Heart right ventricle (tissue), 16 donors: ENCODE results near the gene PLCB3. TPM values are rescaled to one million over a fixed set of nuclear protein-coding genes. Genes with fewer than 3 reads are reported as not detected.

Experiments used
- ATAC-seq, 8 donors: fragments of 200-7000 bp; cut with Tn5 transposase; one replicate each; pipeline ENCODE4 v1.9.1; 2020; ENCODE audit warnings: mild to moderate bottlenecking in 8 of 8, moderate library complexity in 8 of 8, moderate number of reproducible peaks in 1 of 8
- DNase-seq, 2 donors: peaks; one replicate each; pipeline ENCODE4 v3.0.0-alpha.2; 2020
- H3K27ac ChIP-seq, 10 donors: fragments of 200-600 bp; sonication (generic) in 2 of 10; one replicate each; pipeline versions ENCODE4 v1.5.0 to v1.8.0; 2020 to 2022; ENCODE audit warnings: mild to moderate bottlenecking in 3 of 10
- H3K27me3 ChIP-seq, 7 donors: fragments of 200-600 bp; one replicate each; pipeline ENCODE4 v1.8.0; 2021 to 2022; ENCODE audit warnings: mild to moderate bottlenecking in 2 of 7
- H3K36me3 ChIP-seq, 9 donors: fragments of 200-600 bp; sonication (generic) in 1 of 9; one replicate each; pipeline versions ENCODE4 v1.5.0 to v1.8.0; 2020 to 2022; ENCODE audit warnings: mild to moderate bottlenecking in 2 of 9
- H3K4me1 ChIP-seq, 9 donors: fragments of 200-600 bp; sonication (generic) in 1 of 9; one replicate each; pipeline versions ENCODE4 v1.5.0 to v1.8.0; 2020 to 2022; ENCODE audit warnings: mild to moderate bottlenecking in 4 of 9
- H3K4me3 ChIP-seq, 10 donors: fragments of 200-600 bp; sonication (generic) in 2 of 10; one replicate each; pipeline versions ENCODE4 v1.5.0 to v1.8.0; 2020 to 2022; ENCODE audit warnings: mild to moderate bottlenecking in 7 of 10, moderate library complexity in 2 of 10
- H3K9me3 ChIP-seq, 11 donors: fragments of 200-600 bp in 10 of 11; sonication (generic) in 2 of 11; one replicate each; pipeline versions ENCODE4 v1.5.0 to v1.8.0; 2013 to 2022; ENCODE audit warnings: mild to moderate bottlenecking in 2 of 11, control low read depth in 1 of 11, moderate library complexity in 1 of 11
- WGBS, 2 donors: extraction: QIAGEN DNeasy Blood & Tissue Kit; methylation state at CpG; one replicate each; pipeline ENCODE4 v1.1.7; 2013; ENCODE audit warnings: inconsistent platforms in 1 of 2; 5-methylcytosine and 5-hydroxymethylcytosine counted together
- intact Hi-C, 10 donors: fragments of 100-400 bp; cut with DNase I; formaldehyde crosslinking; loops; one replicate each; pipeline versions ENCODE4 v1.11.1 to v1.14.2; 2022
- polyA plus RNA-seq, 2 donors: library from polyadenylated mRNA; stranded (reverse); fragments of 200-250 nt; gene quantifications; one replicate each; pipeline ENCODE4 v1.2.3, GENCODE V29; 2013
- total RNA-seq, 10 donors: library from RNA; stranded (reverse); fragmentation: NEBNext Ultra II Directional in 3 of 10; extraction: Animal tissue kit (Norgen Biotek cat#: 25700) in 3 of 10; gene quantifications; one replicate each; pipeline versions ENCODE4 v1.2.1 to v1.2.4, GENCODE V29; 2021 to 2023
- TF ChIP-seq, protein P1 (sequence below), 9 donors: fragments of 200-600 bp; sonication (generic) in 2 of 9; IDR thresholded peaks; one replicate each; pipeline versions ENCODE4 v1.5.0 to v1.8.0; 2021 to 2022; ENCODE audit warnings: antibody characterized with exemption in 9 of 9, mild to moderate bottlenecking in 5 of 9, moderate library complexity in 1 of 9
- donor health status: Arrhythmogenic right ventricular cardiomyopathy.
- donor health status: ischemic (EF 13 %, LVEDD 7.1; RV severe dilation, severe dysfunction).
- donor health status: healthy with polysubstance abuse.
- donor health status: DM: no; HTN: yes; CAD: no.
- donor health status: DM: no; HTN: no; CAD: no.
- donor health status: ischemic (EF 25% LVEDD 6.9; RV normal size, moderate dysfunction).
- donor health status: ischemic (EF 25% LVEDD 5.7; RV mildly dilated, moderate dysfunction).
- donor health status: healthy.
- donor health status: DM: yes; HTN: yes; CAD: no.
- donor health status: Ischemic cardiomyopathy.
- donor health status: ischemic (EF 35%, LVEDD 5.7; RV mildly dilated, moderate dysfunction).
- donor health status: nonischemic (EF 11% LVEDD 7.7; RV severe dilation, severe dysfunction).
- donor health status: DM: yes; HTN: yes; CAD: no.
- donor health status: PGD.
- donor health status: ischemic (EF 29% LVEDD 5.4; RV normal size, mild dysfunction).
- donor health status: nonischemic (EF 23%, LVEDD 6.1; RV moderate dilation, normal function).

The PLCB3 gene
- total and polyA plus RNA-seq, 12 donors = 5.8 to 13.3 (median 8.9) TPM

DNA sequence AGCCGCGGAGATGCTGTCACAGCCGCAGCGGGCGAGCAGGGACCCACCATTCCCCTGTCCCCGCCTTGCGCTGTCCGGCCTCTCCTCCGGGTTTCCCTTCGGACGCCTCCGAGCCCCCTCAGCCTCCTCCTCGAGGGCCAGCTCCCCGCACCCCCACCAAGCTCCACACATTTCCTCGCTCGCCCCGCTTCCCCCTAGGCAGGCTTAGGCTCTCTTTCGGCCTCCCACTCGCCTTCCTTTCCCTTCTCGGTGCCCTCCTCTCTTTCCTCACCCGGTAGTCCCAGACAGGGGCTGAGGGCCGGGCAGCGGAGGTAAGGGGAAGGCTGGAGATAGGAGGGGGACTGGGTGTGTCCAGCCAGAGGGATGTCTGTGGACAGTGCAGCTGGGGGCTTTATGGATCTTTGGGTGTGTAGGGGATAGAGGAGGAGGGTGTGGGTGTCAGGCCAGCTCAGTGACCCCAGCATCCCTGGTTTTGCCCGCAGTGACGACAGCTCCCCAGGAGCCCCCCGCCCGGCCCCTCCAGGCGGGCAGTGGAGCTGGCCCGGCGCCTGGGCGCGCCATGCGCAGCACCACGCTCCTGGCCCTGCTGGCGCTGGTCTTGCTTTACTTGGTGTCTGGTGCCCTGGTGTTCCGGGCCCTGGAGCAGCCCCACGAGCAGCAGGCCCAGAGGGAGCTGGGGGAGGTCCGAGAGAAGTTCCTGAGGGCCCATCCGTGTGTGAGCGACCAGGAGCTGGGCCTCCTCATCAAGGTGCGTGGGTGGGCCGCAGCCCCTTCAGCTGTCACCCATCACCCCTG is 41.3 kb downstream of the PLCB3 start:
- no peaks in the 10 kb centered on the region for H3K9me3 ChIP-seq
- intact Hi-C loops = no loop called here
- TF ChIP-seq, protein P1, sequence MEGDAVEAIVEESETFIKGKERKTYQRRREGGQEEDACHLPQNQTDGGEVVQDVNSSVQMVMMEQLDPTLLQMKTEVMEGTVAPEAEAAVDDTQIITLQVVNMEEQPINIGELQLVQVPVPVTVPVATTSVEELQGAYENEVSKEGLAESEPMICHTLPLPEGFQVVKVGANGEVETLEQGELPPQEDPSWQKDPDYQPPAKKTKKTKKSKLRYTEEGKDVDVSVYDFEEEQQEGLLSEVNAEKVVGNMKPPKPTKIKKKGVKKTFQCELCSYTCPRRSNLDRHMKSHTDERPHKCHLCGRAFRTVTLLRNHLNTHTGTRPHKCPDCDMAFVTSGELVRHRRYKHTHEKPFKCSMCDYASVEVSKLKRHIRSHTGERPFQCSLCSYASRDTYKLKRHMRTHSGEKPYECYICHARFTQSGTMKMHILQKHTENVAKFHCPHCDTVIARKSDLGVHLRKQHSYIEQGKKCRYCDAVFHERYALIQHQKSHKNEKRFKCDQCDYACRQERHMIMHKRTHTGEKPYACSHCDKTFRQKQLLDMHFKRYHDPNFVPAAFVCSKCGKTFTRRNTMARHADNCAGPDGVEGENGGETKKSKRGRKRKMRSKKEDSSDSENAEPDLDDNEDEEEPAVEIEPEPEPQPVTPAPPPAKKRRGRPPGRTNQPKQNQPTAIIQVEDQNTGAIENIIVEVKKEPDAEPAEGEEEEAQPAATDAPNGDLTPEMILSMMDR (IDR thresholded peaks at IDR 0.05) = no peak
- H3K36me3 ChIP-seq = peaks cover 0 to 5% (median 0%) of the 10 kb centered on the region in 9 donors
- H3K4me3 ChIP-seq = peak overlapping the region; percentile 21 to 49 (median 38)
- no peak for DNase-seq
- WGBS, 2 donors = 32% methylated on average over 40 to 42 of the region's 42 CpGs
- ATAC-seq = peak in 2 of 8 donors; percentile 4 to 7
- H3K27me3 ChIP-seq = peaks cover 23 to 81% (median 77%) of the 10 kb centered on the region in 7 donors
- peaks cover 4 to 23% (median 15%) of the 10 kb centered on the region in 9 donors for H3K4me1 ChIP-seq
- H3K27ac ChIP-seq = no peak overlapping the region

DNA sequence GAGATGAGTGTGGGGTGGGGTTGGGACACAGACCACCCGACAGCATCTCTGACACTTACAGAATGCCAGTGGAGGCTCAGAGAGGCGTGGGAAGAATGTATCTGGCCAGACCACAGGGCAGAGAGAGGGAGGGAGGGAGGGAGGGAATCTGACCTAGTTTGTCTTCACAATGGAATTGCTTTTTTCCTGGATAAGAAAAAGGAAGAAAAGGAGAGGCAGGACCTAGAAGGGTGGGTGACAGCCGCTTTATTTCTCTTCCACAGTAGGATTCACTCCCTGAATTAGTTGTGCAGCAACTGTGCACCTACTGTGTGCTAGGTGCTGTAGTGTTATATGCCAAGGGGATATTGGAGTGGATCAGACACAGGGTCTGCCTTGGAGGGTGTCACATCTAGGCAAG is 43.4 kb downstream of the PLCB3 start:
- H3K27ac ChIP-seq = no peak overlapping the region
- no peaks in the 10 kb centered on the region for H3K9me3 ChIP-seq
- TF ChIP-seq, protein P1 (IDR thresholded peaks at IDR 0.05) = no peak
- ATAC-seq (no peak), DNase-seq (no peak)
- intact Hi-C loops = loop anchor here in 2 of 10 donors (5.0 kb wide), 1 partner anchor 87 kb away; the partner anchor contains the start of gene FERMT3 (in 2 of the 2)
- no peak overlapping the region for H3K4me3 ChIP-seq
- 51 to 58% methylated on average over 3 of the region's 3 CpGs for WGBS, 2 donors
- no peaks in the 10 kb centered on the region for H3K36me3 ChIP-seq
- H3K4me1 ChIP-seq = peaks cover 10 to 33% (median 24%) of the 10 kb centered on the region in 9 donors
- H3K27me3 ChIP-seq = peaks cover 23 to 100% (median 98%) of the 10 kb centered on the region in 7 donors

GRCh38 chr11:64295760-64296159 is 44.4 kb downstream of the PLCB3 start:
- no peak for ATAC-seq
- no peaks in the 10 kb centered on the region for H3K9me3 ChIP-seq
- peaks cover 23 to 100% (median 96%) of the 10 kb centered on the region in 7 donors for H3K27me3 ChIP-seq
- no peak overlapping the region for H3K4me3 ChIP-seq
- peaks cover 19 to 43% (median 34%) of the 10 kb centered on the region in 9 donors for H3K4me1 ChIP-seq
- TF ChIP-seq, protein P1 (IDR thresholded peaks at IDR 0.05) = no peak
- WGBS, 2 donors = 90 to 96% methylated on average over 4 of the region's 4 CpGs
- no peak overlapping the region for H3K27ac ChIP-seq
- no peak for DNase-seq
- intact Hi-C loops = loop anchor here in 2 of 10 donors (5.0 kb wide), 1 partner anchor 88 kb away; the partner anchor contains the start of gene FERMT3 (in 2 of the 2)
- H3K36me3 ChIP-seq = no peaks in the 10 kb centered on the region

DNA sequence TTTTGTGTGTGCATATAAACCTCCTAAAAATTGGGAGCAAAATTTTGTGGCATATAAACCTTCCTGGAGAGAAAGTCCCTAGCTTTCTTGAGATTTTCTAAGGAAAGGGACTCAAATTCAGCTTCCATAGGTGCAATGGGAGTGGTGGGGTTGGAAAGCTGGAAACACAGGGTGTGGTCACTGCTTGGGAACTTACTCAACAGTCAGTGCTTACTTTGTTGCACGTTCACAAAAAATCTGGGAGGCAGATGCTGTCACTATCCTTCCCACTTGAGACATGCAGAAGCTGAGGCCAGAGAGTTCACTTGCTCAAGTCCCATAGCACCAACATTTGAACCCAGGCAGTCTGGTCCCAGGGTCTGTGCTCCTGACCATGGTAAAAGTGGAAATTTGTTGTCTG is 44.9 kb downstream of the PLCB3 start:
- ATAC-seq = no peak
- TF ChIP-seq, protein P1 (IDR thresholded peaks at IDR 0.05) = no peak
- intact Hi-C loops = loop anchor here in 2 of 10 donors (5.0 kb wide), 1 partner anchor 89 kb away; the partner anchor contains the start of gene FERMT3 (in 2 of the 2)

More for the DNA sequence above, 44.9 kb downstream of the PLCB3 start:
- no peak for DNase-seq
- H3K36me3 ChIP-seq = no peaks in the 10 kb centered on the region
- no peak overlapping the region for H3K27ac ChIP-seq
- peaks cover 19 to 44% (median 35%) of the 10 kb centered on the region in 9 donors for H3K4me1 ChIP-seq
- no peak overlapping the region for H3K4me3 ChIP-seq
- H3K9me3 ChIP-seq = no peaks in the 10 kb centered on the region
- H3K27me3 ChIP-seq = peaks cover 19 to 97% (median 91%) of the 10 kb centered on the region in 7 donors
- 43 to 71% methylated on average over 1 of the region's 1 CpG for WGBS, 2 donors
